Endothelial cell of umbilical vein (primary cell): ENCODE results near the gene FCER2. TPM values are rescaled to one million over a fixed set of nuclear protein-coding genes. Genes with fewer than 3 reads are reported as not detected.

Experiments used
- BruUV-seq: library from RNA; stranded (reverse); fragments of 400-500 nt; replicated peaks from 2 replicates; lab custom pipeline; 2021; lab: Mats Ljungman, UMichigan
- CTCF ChIA-PET: fragments of 300-600, 350-600 bp; sonication (Branson Sonifier 250); formaldehyde crosslinking; loops from one replicate; lab custom pipeline; 2021; ENCODE audit warnings: antibody characterized with exemption, inconsistent platforms; lab: Charles Lee
- POLR2A ChIA-PET: fragments of 300-600, 350-600 bp; sonication (Branson Sonifier 250); formaldehyde crosslinking; loops from one replicate; lab custom pipeline; 2021; ENCODE audit warnings: antibody characterized with exemption, inconsistent platforms; lab: Charles Lee
- DNase-seq: peaks from one replicate; pipeline ENCODE4 v3.0.0-alpha.2; 2011; ENCODE audit warnings: low read depth, low spot score
- FAIRE-seq: peaks from 2 replicates; lab custom pipeline; 2011; peaks lifted over from hg19 to GRCh38; lab: Jason Lieb, UNC
- H2AFZ ChIP-seq: 2 replicates; pipeline ENCODE4 v1.6.0; 2012; ENCODE audit warnings: low read depth, low read length, control low read depth, inconsistent platforms
- H3K27ac ChIP-seq: 2 replicates; pipeline ENCODE4 v1.5.1; 2011; ENCODE audit warnings: low read depth, mild to moderate bottlenecking, control low read depth, low read length, moderate library complexity; ENCODE audit not compliant: insufficient read depth
- H3K27me3 ChIP-seq, 2 experiments: 2 replicates each; pipeline versions ENCODE4 v1.6.0 to v1.6.1; 2011; ENCODE audit warnings: low read length in 2 of 2, mixed read lengths in 1 of 2; ENCODE audit not compliant: control insufficient read depth in 2 of 2, insufficient read depth in 2 of 2
- H3K36me3 ChIP-seq, 2 experiments: 2 replicates in 1 of 2; 3 replicates in 1 of 2; pipeline ENCODE4 v1.5.1; 2011; ENCODE audit warnings: low read length in 2 of 2, mild to moderate bottlenecking in 1 of 2, moderate library complexity in 1 of 2; ENCODE audit not compliant: control insufficient read depth in 2 of 2, insufficient read depth in 2 of 2; ENCODE audit errors: extremely low read depth in 1 of 2
- H3K4me1 ChIP-seq: 3 replicates; pipeline ENCODE4 v1.5.1; 2011; ENCODE audit warnings: mild to moderate bottlenecking, low read length; ENCODE audit not compliant: control insufficient read depth, insufficient read depth; ENCODE audit errors: extremely low read depth
- H3K4me2 ChIP-seq: 2 replicates; pipeline ENCODE4 v1.6.1; 2011; ENCODE audit warnings: low read length, control low read depth, mixed read lengths; ENCODE audit not compliant: insufficient read depth
- H3K4me3 ChIP-seq, 3 experiments: fragments of 200-600 bp in 1 of 3; sonication (generic), shearing (Covaris generic) in 1 of 3; replicated peaks in 1 of 3; 2 replicates each; pipeline ENCODE4 v1.5.1; 2011 to 2016; ENCODE audit warnings: control low read depth in 3 of 3, low read length in 3 of 3, mild to moderate bottlenecking in 2 of 3, inconsistent platforms in 1 of 3, low read depth in 1 of 3, moderate library complexity in 1 of 3; ENCODE audit not compliant: insufficient read depth in 1 of 3
- H3K79me2 ChIP-seq: 2 replicates; pipeline ENCODE4 v1.6.0; 2012; ENCODE audit warnings: low read length, inconsistent platforms; ENCODE audit not compliant: control insufficient read depth, insufficient read depth
- H3K9ac ChIP-seq: replicated peaks from 2 replicates; pipeline ENCODE3; 2011; ENCODE audit warnings: low read length, control low read depth; ENCODE audit not compliant: insufficient read depth; ENCODE audit errors: extremely low read depth
- H3K9me1 ChIP-seq: replicated peaks from 3 replicates; pipeline ENCODE4 v1.6.0; 2011; ENCODE audit warnings: mild to moderate bottlenecking, low read length; ENCODE audit not compliant: control insufficient read depth, insufficient read depth; ENCODE audit errors: extremely low read depth
- H3K9me3 ChIP-seq: replicated peaks from 2 replicates; pipeline ENCODE4 v1.5.1; 2012; ENCODE audit warnings: low read length, inconsistent platforms; ENCODE audit not compliant: control insufficient read depth, insufficient read depth
- H4K20me1 ChIP-seq: replicated peaks from 2 replicates; pipeline ENCODE3; 2011; ENCODE audit warnings: mild to moderate bottlenecking, low read length; ENCODE audit not compliant: control insufficient read depth, insufficient read depth; ENCODE audit errors: extremely low read depth
- EZH2 ChIP-seq: IDR thresholded peaks from 2 replicates; pipeline ENCODE4 v1.6.1; 2012; ENCODE audit warnings: borderline replicate concordance, low read depth, mild to moderate bottlenecking, moderate library complexity, low read length, inconsistent platforms; ENCODE audit not compliant: severe bottlenecking
- FOS ChIP-seq: IDR thresholded peaks from 2 replicates; pipeline ENCODE4 v1.6.1; 2011; ENCODE audit warnings: mild to moderate bottlenecking, low read length, moderate library complexity, borderline replicate concordance; ENCODE audit not compliant: insufficient read depth
- GATA2 ChIP-seq: IDR thresholded peaks from 2 replicates; pipeline ENCODE4 v1.7.0; 2011; ENCODE audit warnings: low read depth, mild to moderate bottlenecking, moderate library complexity, mixed read lengths, low read length; ENCODE audit not compliant: insufficient read length, insufficient read depth
- JUN ChIP-seq: IDR thresholded peaks from 2 replicates; pipeline ENCODE4 v1.6.1; 2011; ENCODE audit warnings: borderline replicate concordance, low read depth; ENCODE audit not compliant: insufficient read length, insufficient read depth
- MYC ChIP-seq: IDR thresholded peaks from one replicate; pipeline ENCODE4 v1.6.1; 2011; ENCODE audit warnings: mild to moderate bottlenecking, low read depth, low read length
- POLR2A ChIP-seq: IDR thresholded peaks from 2 replicates; pipeline ENCODE4 v1.6.1; 2012; ENCODE audit warnings: low read depth, mild to moderate bottlenecking, control low read depth, low read length
- POLR2AphosphoS5 ChIP-seq: IDR thresholded peaks from 2 replicates; pipeline ENCODE4 v1.6.1; 2012; ENCODE audit warnings: low read depth, mild to moderate bottlenecking, control low read depth, low read length, moderate library complexity; ENCODE audit not compliant: insufficient read depth
- dilution Hi-C: fragments of 300-500 bp; cut with MboI; formaldehyde crosslinking; loops from one replicate; pipeline ENCODE4 v1.15.0; 2019; ENCODE audit warnings: low sequenced_read_pairs; ENCODE audit not compliant: extremely low pct_ligation_motif_present
- intact Hi-C: fragments of 100-400 bp; cut with micrococcal nuclease; formaldehyde crosslinking; loops from one replicate; pipeline ENCODE4 v1.10.0; 2022
- polyA plus RNA-seq, 4 experiments: library from polyadenylated mRNA; depleted of rRNA in 3 of 4; stranded (reverse) in 3 of 4; unstranded in 1 of 4; fragments of >200 nt; gene quantifications; 2 replicates each; pipeline versions ENCODE4 v1.2.1 to v1.2.3, GENCODE V29; 2011 to 2012; ENCODE audit warnings: missing spikeins in 1 of 4
- total RNA-seq: library from RNA; stranded (reverse); gene quantifications from 2 replicates; pipeline ENCODE4 v1.2.3, GENCODE V29; 2021
- TF ChIP-seq, protein P1 (sequence below): IDR thresholded peaks from 2 replicates; pipeline ENCODE4 v1.6.1; 2011; ENCODE audit not compliant: insufficient read depth, insufficient read length
- TF ChIP-seq, protein P2 (sequence below), 2 donors: IDR thresholded peaks; 1 replicate in 1 of 2; 2 replicates in 1 of 2; pipeline ENCODE4 v1.5.1; 2011; ENCODE audit warnings: low read length in 2 of 2, mild to moderate bottlenecking in 2 of 2, moderate library complexity in 2 of 2, control low read depth in 1 of 2, inconsistent platforms in 1 of 2, low read depth in 1 of 2; ENCODE audit not compliant: insufficient read depth in 1 of 2; ENCODE audit errors: extremely low read depth in 1 of 2

Gene FCER2
- total and polyA plus RNA-seq, 2 donors (not counting 3 experiments of a cell fraction or from before 2014, with no cell fraction given), result not detected

DNA sequence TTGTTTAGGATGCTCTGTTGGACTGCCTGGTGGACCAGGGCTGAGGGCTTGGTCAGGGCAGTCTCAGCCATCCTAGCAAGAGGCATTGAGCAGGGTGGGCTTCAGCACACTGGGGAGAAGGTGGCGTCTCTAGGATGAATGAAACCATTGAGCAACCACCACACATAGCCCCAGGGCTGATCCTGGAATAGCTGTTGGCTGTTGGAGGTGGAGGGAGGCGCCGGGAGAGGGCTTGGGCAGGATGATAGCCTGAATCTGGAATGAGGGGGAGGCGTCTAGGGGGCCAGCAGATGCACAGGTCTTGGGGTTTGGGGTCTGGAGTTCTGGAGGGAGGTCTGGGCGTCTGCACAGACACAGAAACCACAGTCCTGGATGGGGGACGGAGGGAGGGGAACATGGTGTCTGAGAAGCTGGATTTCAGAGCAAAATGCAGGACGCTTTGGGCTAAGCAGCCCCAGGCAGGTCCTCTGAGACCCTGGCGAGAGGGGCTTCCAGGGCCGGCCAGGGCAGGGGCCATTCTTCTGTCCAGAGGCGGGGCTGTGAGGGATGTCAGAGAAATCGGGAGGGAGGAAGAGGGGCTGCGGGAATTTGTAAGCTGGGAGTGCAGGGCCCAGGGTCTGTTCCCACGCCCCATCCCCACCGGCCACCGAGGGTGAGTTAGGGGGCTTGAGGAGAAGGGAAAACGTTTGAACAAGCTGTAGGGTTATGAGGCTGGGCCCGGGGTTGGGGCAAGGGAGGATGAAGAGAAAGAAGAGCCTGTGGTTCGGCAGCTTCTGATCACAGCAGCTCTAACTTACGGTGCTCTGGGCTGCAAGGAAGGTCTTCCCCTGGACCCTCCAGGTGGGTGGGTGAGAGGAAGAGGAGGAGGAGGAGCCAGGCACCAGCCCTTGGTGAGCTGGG, 16.1 kb downstream of the FCER2 start:
- Histone ChIP-seq H3K27me3 (no peaks in the 10 kb centered on the region), H3K79me2 (peaks cover 21% of the 10 kb centered on the region), H3K9ac (no peak overlapping the region), H4K20me1 (no peaks in the 10 kb centered on the region), H2AFZ (no peak overlapping the region), H3K4me2 (no peak overlapping the region), H3K4me1 (peaks cover 7% of the 10 kb centered on the region), H3K4me3 (no peak overlapping the region), H3K27ac (no peak overlapping the region), H3K9me3 (no peaks in the 10 kb centered on the region), H3K36me3 (peaks cover 0 to 3% of the 10 kb centered on the region in 2 experiments), H3K9me1 (no peaks in the 10 kb centered on the region)
- BruUV-seq, result no TSS peak
- TF ChIP-seq POLR2A, result peak; percentile 10
- TF ChIP-seq FOS, result no peak
- TF ChIP-seq GATA2, result no peak
- ChIA-PET POLR2A (no interaction called here), CTCF (interaction anchor here (0.6 to 1.7 kb wide), 5 partner anchors 113 to 319 kb away, joined by 3 to 7 read pairs (median 3); no protein-coding TSS in a partner anchor)
- no peak for DNase-seq
- dilution Hi-C loops, result no loop called here
- intact Hi-C loops, result no loop called here
- no peak for FAIRE-seq

DNA sequence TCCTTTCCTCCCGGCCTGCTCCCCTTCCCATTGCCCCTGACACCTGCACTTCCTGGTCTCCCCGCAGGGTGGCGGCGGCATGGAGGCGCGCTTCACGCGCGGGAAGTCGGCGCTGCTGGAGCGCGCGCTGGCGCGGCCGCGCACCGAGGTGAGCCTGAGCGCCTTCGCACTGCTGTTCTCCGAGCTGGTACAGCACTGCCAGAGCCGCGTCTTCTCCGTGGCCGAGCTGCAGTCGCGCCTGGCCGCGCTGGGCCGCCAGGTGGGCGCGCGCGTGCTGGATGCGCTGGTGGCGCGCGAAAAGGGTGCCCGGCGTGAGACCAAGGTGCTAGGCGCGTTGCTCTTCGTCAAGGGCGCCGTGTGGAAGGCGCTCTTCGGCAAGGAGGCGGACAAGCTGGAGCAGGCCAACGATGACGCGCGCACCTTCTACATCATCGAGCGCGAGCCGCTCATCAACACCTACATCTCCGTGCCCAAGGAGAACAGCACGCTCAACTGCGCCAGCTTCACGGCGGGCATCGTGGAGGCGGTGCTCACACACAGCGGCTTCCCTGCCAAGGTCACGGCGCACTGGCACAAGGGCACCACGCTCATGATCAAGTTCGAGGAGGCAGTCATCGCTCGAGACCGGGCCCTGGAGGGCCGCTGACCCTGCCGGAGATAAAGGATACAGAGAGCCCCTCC, 19.6 kb downstream of the FCER2 start:
- Histone ChIP-seq H3K79me2 (peaks cover 21% of the 10 kb centered on the region), H3K4me3 (peak overlapping the region in 2 of 3 experiments; percentile 49 to 100), H3K27ac (no peak overlapping the region), H2AFZ (no peak overlapping the region), H4K20me1 (no peaks in the 10 kb centered on the region), H3K27me3 (no peaks in the 10 kb centered on the region), H3K36me3 (peaks cover 0 to 3% of the 10 kb centered on the region in 2 experiments), H3K9me3 (no peaks in the 10 kb centered on the region), H3K4me1 (peaks cover 7% of the 10 kb centered on the region), H3K9ac (no peak overlapping the region), H3K4me2 (peak overlapping the region; percentile 65), H3K9me1 (no peaks in the 10 kb centered on the region)
- BruUV-seq, result TSS peak; percentile 30
- DNase-seq (no peak), FAIRE-seq (no peak)
- intact Hi-C loops (loop anchor here (5.0 kb wide), 2 partner anchors 170 to 240 kb away; partner anchors contain the start of gene SNAPC2), dilution Hi-C loops (no loop called here)
- POLR2A ChIA-PET, result no interaction called here
- TF ChIP-seq FOS, result no peak
- TF ChIP-seq, protein P1, sequence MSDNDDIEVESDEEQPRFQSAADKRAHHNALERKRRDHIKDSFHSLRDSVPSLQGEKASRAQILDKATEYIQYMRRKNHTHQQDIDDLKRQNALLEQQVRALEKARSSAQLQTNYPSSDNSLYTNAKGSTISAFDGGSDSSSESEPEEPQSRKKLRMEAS, result no peak
- TF ChIP-seq POLR2A, result no peak
- TF ChIP-seq, protein P2, sequence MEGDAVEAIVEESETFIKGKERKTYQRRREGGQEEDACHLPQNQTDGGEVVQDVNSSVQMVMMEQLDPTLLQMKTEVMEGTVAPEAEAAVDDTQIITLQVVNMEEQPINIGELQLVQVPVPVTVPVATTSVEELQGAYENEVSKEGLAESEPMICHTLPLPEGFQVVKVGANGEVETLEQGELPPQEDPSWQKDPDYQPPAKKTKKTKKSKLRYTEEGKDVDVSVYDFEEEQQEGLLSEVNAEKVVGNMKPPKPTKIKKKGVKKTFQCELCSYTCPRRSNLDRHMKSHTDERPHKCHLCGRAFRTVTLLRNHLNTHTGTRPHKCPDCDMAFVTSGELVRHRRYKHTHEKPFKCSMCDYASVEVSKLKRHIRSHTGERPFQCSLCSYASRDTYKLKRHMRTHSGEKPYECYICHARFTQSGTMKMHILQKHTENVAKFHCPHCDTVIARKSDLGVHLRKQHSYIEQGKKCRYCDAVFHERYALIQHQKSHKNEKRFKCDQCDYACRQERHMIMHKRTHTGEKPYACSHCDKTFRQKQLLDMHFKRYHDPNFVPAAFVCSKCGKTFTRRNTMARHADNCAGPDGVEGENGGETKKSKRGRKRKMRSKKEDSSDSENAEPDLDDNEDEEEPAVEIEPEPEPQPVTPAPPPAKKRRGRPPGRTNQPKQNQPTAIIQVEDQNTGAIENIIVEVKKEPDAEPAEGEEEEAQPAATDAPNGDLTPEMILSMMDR (IDR thresholded peaks at IDR 0.05; ENCODE audit: extremely low read depth in 1 of 2, insufficient read depth in 1 of 2, low read depth in 1 of 2, low read length in 2 of 2), result no peak
- no peak for TF ChIP-seq GATA2
- no peak for TF ChIP-seq JUN
- TF ChIP-seq POLR2AphosphoS5, result no peak
- no peak for TF ChIP-seq MYC
- TF ChIP-seq EZH2, result no peak
- CTCF ChIA-PET, result interaction anchor here (1.3 to 2.5 kb wide), 2 partner anchors 113 to 116 kb away, joined by 4 to 137 read pairs; no protein-coding TSS in a partner anchor
